GM10847 (cell line): ENCODE data around the gene SARM1.

Experiments used
- POLR2A ChIP-seq: IDR thresholded peaks from 2 replicates; pipeline ENCODE4 v1.6.1; 2011; ENCODE audit not compliant: insufficient read length; ENCODE audit errors: extremely low read depth

Gene SARM1

GRCh38 chr17:28335959-28336871 lies 35.3 kb upstream of the SARM1 start:
- TF ChIP-seq POLR2A = no peak

GRCh38 chr17:28338056-28338768 lies 33.3 kb upstream of the SARM1 start:
- no peak for TF ChIP-seq POLR2A

- no peak for TF ChIP-seq POLR2A
These were observed 32.1 kb upstream of the SARM1 start for GRCh38 chr17:28339431-28339830.

GRCh38 chr17:28340374-28340773 lies 31.1 kb upstream of the SARM1 start:
- no peak for TF ChIP-seq POLR2A

- TF ChIP-seq POLR2A = no peak
These were observed 30.0 kb upstream of the SARM1 start for GRCh38 chr17:28341516-28341915.

- TF ChIP-seq POLR2A = no peak
These were observed 29.2 kb upstream of the SARM1 start for GRCh38 chr17:28342313-28342712.

- no peak for TF ChIP-seq POLR2A
These were observed 28.0 kb upstream of the SARM1 start for GRCh38 chr17:28343491-28343932.

GRCh38 chr17:28344011-28344410 lies 27.5 kb upstream of the SARM1 start:
- no peak for TF ChIP-seq POLR2A

GRCh38 chr17:28344435-28344901 lies 27.0 kb upstream of the SARM1 start:
- no peak for TF ChIP-seq POLR2A

- TF ChIP-seq POLR2A = no peak
These were observed 25.9 kb upstream of the SARM1 start for GRCh38 chr17:28345419-28346198.

GRCh38 chr17:28346199-28346580 lies 25.3 kb upstream of the SARM1 start:
- TF ChIP-seq POLR2A = no peak

GRCh38 chr17:28346746-28347246 lies 24.7 kb upstream of the SARM1 start:
- TF ChIP-seq POLR2A = no peak

- TF ChIP-seq POLR2A = no peak
These were observed 24.1 kb upstream of the SARM1 start for GRCh38 chr17:28347261-28347891.

GRCh38 chr17:28348979-28349378 lies 22.5 kb upstream of the SARM1 start:
- no peak for TF ChIP-seq POLR2A

GRCh38 chr17:28350271-28350670 lies 21.2 kb upstream of the SARM1 start:
- no peak for TF ChIP-seq POLR2A
